CD4-positive, alpha-beta T cell treated with Interleukin-4 for 1 hour (primary cell): ENCODE results near the gene IL17C.

Experiments
- DNase-seq, 2 donors: peaks; one replicate each; pipeline ENCODE4 v3.0.0-alpha.2; 2020 to 2022

The IL17C gene

DNA sequence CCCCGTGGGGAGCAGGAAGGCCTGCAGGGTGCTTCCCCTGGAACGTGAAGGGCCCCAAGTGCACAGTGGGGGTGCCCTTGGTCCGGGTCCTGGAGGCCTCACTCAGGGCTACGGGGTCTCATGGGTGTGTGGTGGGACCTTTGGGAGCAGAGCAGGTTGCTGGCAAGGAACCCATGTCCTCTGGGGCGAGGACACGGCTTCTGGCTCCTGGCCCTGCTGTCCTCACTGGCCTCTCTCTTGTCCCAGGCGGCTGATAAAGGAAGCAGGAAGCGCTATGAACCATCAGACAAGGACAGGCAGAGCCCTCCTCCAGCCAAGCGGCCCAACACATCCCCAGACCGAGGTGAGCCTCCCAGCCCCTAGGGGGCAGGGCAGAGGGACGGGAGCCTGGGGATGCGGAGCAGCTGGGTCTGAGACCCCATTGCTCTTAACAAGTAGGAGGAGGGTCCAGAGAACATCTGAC lies 9.8 kb upstream of the IL17C start:
- DNase-seq = no peak

- no peak for DNase-seq
Measured at GRCh38 chr16:88629835-88630234, 8.5 kb upstream of the IL17C start.

- DNase-seq = no peak
Measured at GRCh38 chr16:88630433-88630832, 7.9 kb upstream of the IL17C start.

DNA sequence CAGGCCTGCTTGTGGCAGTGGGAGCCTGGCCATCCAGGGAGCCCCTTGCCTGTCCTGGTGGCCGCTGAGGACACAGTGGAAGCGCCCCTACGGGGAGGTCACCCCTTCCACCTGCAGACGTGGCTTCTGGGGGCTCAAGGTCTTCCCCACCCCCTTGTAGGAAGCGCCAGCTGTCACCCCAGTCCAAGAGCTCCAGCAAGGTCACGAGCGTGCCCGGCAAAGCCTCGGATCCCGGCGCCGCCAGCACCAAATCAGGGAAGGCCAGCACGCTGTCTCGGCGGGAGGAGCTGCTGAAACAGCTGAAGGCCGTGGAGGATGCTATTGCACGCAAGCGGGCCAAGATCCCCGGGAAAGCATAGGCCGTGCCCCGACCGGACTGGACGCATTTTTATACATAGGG lies 7.4 kb upstream of the IL17C start:
- DNase-seq = no peak

- DNase-seq = no peak
Measured at GRCh38 chr16:88631384-88631783, 7.0 kb upstream of the IL17C start.

GRCh38 chr16:88631920-88632586 lies 6.3 kb upstream of the IL17C start:
- no peak for DNase-seq

DNA sequence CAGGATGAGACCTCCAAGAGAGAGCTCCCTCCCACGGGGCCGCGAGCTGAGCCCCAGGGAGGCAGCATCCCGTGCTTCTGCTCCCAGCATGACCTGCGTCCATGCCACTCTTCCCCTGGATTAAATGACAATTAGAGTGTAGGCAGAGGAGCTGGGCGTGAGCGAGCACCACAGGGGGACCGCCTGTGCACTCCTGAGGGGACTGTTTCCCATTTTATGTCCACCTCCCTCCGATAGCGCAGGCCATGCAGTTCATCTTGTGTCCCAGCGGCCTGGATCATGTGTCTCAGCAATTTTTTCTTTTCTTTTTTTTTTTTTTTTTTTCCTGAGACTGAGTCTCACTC lies 5.8 kb upstream of the IL17C start:
- no peak for DNase-seq

DNA sequence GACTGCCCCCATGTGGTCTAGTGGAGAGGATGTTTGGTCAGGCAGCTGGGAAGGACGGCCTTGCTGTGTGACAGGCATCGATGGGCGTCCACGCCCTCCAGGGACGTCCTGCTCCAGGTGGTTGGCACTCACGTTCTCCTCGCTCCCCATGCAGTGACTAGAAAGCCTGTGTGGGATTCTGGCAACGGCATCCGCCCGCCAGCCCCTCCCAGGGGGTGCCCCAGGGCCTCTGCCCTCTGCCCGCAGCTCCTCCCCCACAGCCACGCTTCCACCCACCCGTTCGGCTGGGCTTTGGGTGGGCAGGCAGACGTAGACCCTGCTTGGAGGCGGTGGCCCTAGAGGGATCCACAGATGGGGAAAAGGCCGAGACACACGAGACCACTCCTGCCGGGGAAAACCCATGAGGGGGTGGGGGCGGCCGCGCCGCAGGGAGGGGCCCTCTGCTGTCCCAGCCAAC lies 4.7 kb upstream of the IL17C start:
- peak; percentile 65 for DNase-seq

DNA sequence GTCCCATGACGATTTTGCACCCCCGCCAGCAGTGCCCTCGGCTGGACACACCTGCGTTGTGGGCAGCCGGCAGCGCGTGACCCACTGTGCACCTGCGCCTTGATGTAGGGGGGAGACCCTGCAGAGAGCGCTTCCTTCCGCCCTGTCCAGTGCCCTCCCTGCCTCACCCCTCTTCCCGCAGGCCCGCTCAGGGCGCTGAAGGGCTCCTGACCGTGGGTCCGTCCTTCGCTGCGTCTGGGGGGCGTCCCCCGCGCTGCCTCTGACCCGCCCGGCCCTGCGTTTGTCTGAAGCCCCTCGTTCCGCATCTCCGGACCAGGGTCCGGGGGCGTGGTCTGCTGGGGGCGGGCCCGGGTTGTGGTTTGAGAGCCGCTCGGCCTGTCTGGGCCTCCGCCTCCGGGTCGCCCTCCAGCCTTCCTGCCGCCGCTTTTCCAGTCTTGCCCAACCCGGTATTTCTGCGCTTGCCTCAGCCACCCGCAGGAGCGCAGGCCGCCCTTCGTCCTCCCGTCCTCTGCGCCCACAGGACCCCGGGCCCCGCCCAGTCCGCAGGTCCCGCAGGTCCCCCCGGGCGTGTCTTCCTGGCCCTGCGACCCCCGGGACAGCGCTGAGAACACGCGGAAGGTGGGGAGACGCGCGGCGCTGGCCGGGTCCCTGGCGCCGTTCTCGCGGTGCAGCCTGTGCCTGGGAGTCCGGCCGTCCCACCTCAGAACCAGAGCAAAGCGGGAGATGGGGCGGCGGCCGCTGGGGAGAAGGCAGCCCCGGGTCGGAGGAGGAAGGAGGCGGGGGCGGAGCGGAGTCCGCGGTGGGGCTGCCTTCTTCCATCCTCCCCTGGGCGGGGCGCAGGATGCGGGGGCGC lies 4.0 kb upstream of the IL17C start:
- peak; percentile 58 to 63 for DNase-seq

DNA sequence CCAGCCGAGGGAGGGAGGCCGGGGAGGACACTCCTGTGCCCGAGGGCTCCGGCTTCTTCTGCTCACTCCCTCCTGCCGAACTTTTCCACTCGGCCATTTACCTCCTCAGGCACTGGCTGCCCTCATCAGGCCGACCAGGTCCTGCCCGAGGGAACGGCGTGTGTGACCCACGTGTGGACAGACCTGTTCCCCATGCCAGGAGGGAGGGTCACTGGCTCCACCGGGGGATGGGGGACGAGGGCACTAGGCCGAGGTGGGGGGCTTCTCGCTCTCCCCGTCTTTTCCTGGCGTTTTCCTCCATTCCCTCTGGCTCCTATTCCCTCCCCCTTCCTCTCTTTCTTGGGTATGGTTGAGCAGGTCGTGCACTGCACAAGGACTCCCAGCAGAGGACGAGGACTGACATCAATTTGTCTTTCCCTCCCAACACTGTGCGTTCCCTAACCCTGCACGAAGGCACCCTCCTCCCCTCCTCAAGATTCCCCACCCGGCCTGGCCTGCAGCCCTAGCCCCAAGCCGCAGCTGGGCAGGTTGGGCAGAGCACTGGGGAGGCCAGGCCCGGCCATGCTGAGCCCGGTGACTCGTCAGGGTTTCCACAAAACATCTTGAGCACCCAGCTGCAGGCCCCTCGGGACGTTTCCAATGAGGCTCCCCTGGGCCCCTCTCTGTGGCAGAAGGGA lies 3.2 kb upstream of the IL17C start:
- DNase-seq = no peak

- no peak for DNase-seq
Measured at GRCh38 chr16:88635671-88636319, 2.6 kb upstream of the IL17C start.

DNA sequence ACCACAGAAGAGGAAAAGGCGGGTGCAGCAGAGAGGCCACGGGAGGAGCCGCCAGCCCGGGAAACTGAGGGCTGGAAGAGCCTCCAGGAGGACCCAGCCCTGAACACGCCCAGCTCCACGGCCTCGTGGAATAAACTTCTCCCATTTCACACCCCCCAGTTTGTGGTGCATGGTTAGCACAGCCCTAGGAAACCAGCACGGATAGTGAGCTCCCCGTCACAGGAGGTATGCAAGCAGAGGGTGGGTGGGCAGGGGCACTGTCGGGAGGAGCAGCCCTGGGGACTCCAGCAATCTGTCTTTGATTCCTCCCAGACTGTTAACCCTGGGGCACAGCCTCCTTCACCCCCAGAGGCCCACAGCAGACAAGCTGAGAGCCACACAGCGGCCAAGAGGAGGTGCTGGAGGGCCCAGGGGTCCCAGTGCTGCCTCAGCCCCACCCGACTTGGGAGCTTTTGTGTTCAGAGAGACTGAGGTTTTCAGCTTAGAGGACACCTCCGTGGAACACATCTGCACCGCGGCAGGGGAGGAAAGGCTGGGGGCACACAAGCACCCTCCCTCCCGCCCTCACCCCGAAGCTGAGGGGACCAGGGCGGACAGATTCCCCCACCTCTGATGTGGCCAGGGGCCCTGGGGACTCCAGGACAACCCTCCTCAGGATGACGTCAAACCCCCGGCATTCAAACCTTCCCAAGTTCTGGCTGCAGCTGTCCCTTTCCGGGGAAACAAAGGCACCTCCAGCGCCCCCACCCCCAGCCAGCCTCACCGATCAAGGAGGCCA lies 1.7 kb upstream of the IL17C start:
- DNase-seq = no peak

- DNase-seq = no peak
Measured at GRCh38 chr16:88639231-88640038, 1.1 kb downstream of the IL17C start.

DNA sequence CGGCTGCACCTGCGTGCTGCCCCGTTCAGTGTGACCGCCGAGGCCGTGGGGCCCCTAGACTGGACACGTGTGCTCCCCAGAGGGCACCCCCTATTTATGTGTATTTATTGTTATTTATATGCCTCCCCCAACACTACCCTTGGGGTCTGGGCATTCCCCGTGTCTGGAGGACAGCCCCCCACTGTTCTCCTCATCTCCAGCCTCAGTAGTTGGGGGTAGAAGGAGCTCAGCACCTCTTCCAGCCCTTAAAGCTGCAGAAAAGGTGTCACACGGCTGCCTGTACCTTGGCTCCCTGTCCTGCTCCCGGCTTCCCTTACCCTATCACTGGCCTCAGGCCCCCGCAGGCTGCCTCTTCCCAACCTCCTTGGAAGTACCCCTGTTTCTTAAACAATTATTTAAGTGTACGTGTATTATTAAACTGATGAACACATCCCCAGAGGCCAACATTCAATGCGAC lies 1.7 kb downstream of the IL17C start:
- no peak for DNase-seq

DNA sequence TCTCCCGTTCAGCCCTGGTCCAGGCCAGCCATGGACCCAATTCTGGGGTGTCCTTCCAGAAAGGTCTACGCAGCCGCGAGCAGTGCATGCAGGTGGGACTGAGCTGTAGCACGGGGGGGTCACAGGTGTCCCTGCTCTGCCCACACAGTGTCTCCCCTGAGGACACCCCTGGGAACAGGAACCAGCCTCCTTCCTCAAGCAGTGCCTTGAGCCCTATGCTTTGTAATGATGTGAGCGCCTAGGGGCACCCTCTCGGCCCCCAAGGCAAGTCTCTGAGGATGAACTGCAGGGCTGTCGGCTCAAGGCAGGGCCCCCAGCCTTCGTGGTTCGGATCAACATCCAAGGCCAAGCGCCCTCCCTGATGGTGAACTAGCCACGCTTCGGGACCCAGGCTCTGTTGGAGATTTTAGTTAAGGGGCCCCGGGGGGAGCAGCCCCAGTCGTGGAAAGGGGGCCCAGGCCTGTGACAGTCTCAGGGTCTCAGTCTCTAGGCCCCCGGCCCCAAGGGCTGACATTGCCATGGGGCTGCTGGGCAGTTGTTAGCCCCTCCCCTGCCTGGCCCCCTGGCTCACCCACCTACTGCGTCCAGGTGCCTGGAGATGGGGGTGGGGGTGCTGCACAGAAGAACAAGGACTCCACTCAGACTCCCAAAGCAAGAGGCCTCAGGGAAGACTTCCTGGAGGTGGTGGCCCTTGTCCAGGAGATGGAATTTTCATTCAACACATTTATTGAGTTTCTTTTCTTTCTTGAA lies 2.3 kb downstream of the IL17C start:
- DNase-seq = no peak

GRCh38 chr16:88642881-88643643 lies 4.7 kb downstream of the IL17C start:
- no peak for DNase-seq

GRCh38 chr16:88643644-88643932 lies 5.2 kb downstream of the IL17C start:
- DNase-seq = no peak

- no peak for DNase-seq
Measured at GRCh38 chr16:88645455-88645854, 7.1 kb downstream of the IL17C start.

- no peak for DNase-seq
Measured at GRCh38 chr16:88645941-88646340, 7.6 kb downstream of the IL17C start.
